H1 (cell line): Measurements from ENCODE around the gene ATOH1. TPM values are rescaled to one million over a fixed set of nuclear protein-coding genes. Genes with fewer than 3 reads are reported as not detected.

Source experiments
- CTCF ChIA-PET: fragments of 300-600 bp; sonication (Branson Sonifier 250); formaldehyde crosslinking; loops from one replicate; lab custom pipeline; 2021; ENCODE audit not compliant: partially characterized antibody; lab: Charles Lee
- POLR2A ChIA-PET: fragments of 300-600 bp; sonication (Branson Sonifier 250); formaldehyde crosslinking; loops from one replicate; lab custom pipeline; 2021; ENCODE audit warnings: inconsistent platforms; ENCODE audit not compliant: partially characterized antibody; lab: Charles Lee
- DNase-seq, 2 experiments: peaks; one replicate each; pipeline versions ENCODE4 v3.0.0 to v3.0.0-alpha.2; 2010 to 2022; ENCODE audit warnings: low spot score in 2 of 2, low read depth in 1 of 2, mixed read lengths in 1 of 2
- FAIRE-seq: peaks from 2 replicates; lab custom pipeline; 2011; peaks lifted over from hg19 to GRCh38; lab: Jason Lieb, UNC
- H2AFZ ChIP-seq: 2 replicates; pipeline ENCODE4 v1.8.1; 2012; ENCODE audit warnings: low read length, inconsistent platforms
- H2AK5ac ChIP-seq: 2 replicates; pipeline ENCODE4 v1.6.1; 2013; ENCODE audit warnings: low read depth, low read length
- H2BK120ac ChIP-seq: replicated peaks from 2 replicates; pipeline ENCODE3; 2013; ENCODE audit warnings: low read depth, low read length, inconsistent platforms
- H2BK12ac ChIP-seq: 2 replicates; pipeline ENCODE4 v1.6.1; 2013; ENCODE audit warnings: low read depth, low read length
- H2BK15ac ChIP-seq: 2 replicates; pipeline ENCODE4 v1.6.1; 2013; ENCODE audit warnings: low read length
- H2BK20ac ChIP-seq: 2 replicates; pipeline ENCODE4 v1.6.1; 2013; ENCODE audit warnings: low read length
- H2BK5ac ChIP-seq: 2 replicates; pipeline ENCODE4 v1.6.1; 2013; ENCODE audit warnings: low read depth, low read length
- H3K14ac ChIP-seq: 2 replicates; pipeline ENCODE4 v1.6.1; 2013; ENCODE audit warnings: inconsistent platforms; ENCODE audit not compliant: insufficient read length
- H3K18ac ChIP-seq: 2 replicates; pipeline ENCODE4 v1.6.1; 2013; ENCODE audit warnings: low read length; ENCODE audit errors: extremely low read depth
- H3K23ac ChIP-seq: 2 replicates; pipeline ENCODE4 v1.6.1; 2013; ENCODE audit warnings: inconsistent platforms; ENCODE audit not compliant: insufficient read length
- H3K23me2 ChIP-seq: 2 replicates; pipeline ENCODE4 v1.6.1; 2013; ENCODE audit warnings: low read depth, low read length
- H3K27ac ChIP-seq: 2 replicates; pipeline ENCODE4 v1.6.1; 2011; ENCODE audit warnings: low read depth, low read length, inconsistent platforms
- H3K27me3 ChIP-seq, 4 experiments: replicated peaks in 1 of 4; 1 replicate in 1 of 4; 2 replicates in 3 of 4; pipeline versions ENCODE4 v1.6.1 to v1.8.1; 2011 to 2013; ENCODE audit warnings: low read length in 3 of 4, mild to moderate bottlenecking in 3 of 4, inconsistent platforms in 2 of 4, mixed read lengths in 2 of 4, moderate library complexity in 1 of 4; ENCODE audit not compliant: control insufficient read depth in 3 of 4, insufficient read depth in 3 of 4; ENCODE audit errors: extremely low read depth in 1 of 4
- H3K36me3 ChIP-seq, 4 experiments: 2 replicates each; pipeline versions ENCODE4 v1.6.1 to v1.8.1; 2011 to 2013; ENCODE audit warnings: mild to moderate bottlenecking in 4 of 4, low read length in 3 of 4, moderate library complexity in 2 of 4, control low read depth in 1 of 4, inconsistent platforms in 1 of 4; ENCODE audit not compliant: insufficient read depth in 4 of 4, control insufficient read depth in 2 of 4
- H3K4ac ChIP-seq: replicated peaks from 2 replicates; pipeline ENCODE3; 2013; ENCODE audit warnings: low read length, low read depth, mixed read lengths, inconsistent platforms; ENCODE audit not compliant: insufficient read length
- H3K4me1 ChIP-seq, 4 experiments: replicated peaks in 1 of 4; 1 replicate in 1 of 4; 2 replicates in 3 of 4; pipeline versions ENCODE4 v1.6.1 to v1.8.1; 2011 to 2013; ENCODE audit warnings: low read length in 3 of 4, inconsistent platforms in 2 of 4, mixed read lengths in 1 of 4; ENCODE audit not compliant: insufficient read depth in 4 of 4, control insufficient read depth in 3 of 4
- H3K4me2 ChIP-seq, 2 experiments: 2 replicates each; pipeline versions ENCODE4 v1.6.1 to v1.8.1; 2011 to 2013; ENCODE audit warnings: low read depth in 2 of 2, low read length in 2 of 2, control low read depth in 1 of 2, inconsistent platforms in 1 of 2, mild to moderate bottlenecking in 1 of 2; ENCODE audit not compliant: insufficient read depth in 1 of 2
- H3K4me3 ChIP-seq, 4 experiments: fragments of 200-600, 300-600 bp in 1 of 4; sonication (generic), shearing (Covaris generic), sonication (Bioruptor Twin) in 1 of 4; 2 replicates each; pipeline versions ENCODE4 v1.5.1 to v1.8.1; 2011 to 2016; ENCODE audit warnings: low read length in 4 of 4, low read depth in 3 of 4, control low read depth in 2 of 4, inconsistent platforms in 2 of 4, mild to moderate bottlenecking in 2 of 4, mixed read lengths in 1 of 4, moderate library complexity in 1 of 4; ENCODE audit not compliant: insufficient read depth in 2 of 4; ENCODE audit errors: extremely low read depth in 1 of 4
- H3K56ac ChIP-seq: replicated peaks from 2 replicates; pipeline ENCODE3; 2013; ENCODE audit warnings: low read depth, mild to moderate bottlenecking, mixed read lengths, low read length, inconsistent platforms; ENCODE audit not compliant: insufficient read length
- H3K79me1 ChIP-seq: 2 replicates; pipeline ENCODE4 v1.6.1; 2013; ENCODE audit warnings: low read depth, low read length, control low read depth
- H3K79me2 ChIP-seq, 2 experiments: 2 replicates each; pipeline versions ENCODE4 v1.6.1 to v1.8.1; 2012 to 2013; ENCODE audit warnings: low read length in 2 of 2, mild to moderate bottlenecking in 2 of 2, inconsistent platforms in 1 of 2; ENCODE audit not compliant: insufficient read depth in 2 of 2, control insufficient read depth in 1 of 2
- H3K9ac ChIP-seq, 4 experiments: replicated peaks in 1 of 4; 1 replicate in 1 of 4; 2 replicates in 3 of 4; pipeline versions ENCODE4 v1.6.1 to v1.8.1; 2011 to 2013; ENCODE audit warnings: low read depth in 3 of 4, low read length in 3 of 4, control low read depth in 2 of 4, mild to moderate bottlenecking in 2 of 4, moderate library complexity in 2 of 4, inconsistent platforms in 1 of 4; ENCODE audit errors: extremely low read depth in 1 of 4
- H3K9me3 ChIP-seq, 2 experiments: 2 replicates each; pipeline versions ENCODE4 v1.6.1 to v1.8.1; 2012 to 2013; ENCODE audit warnings: mild to moderate bottlenecking in 2 of 2, moderate library complexity in 2 of 2, control low read depth in 1 of 2, inconsistent platforms in 1 of 2, low read depth in 1 of 2, low read length in 1 of 2, mixed read lengths in 1 of 2; ENCODE audit not compliant: insufficient read depth in 2 of 2
- H4K20me1 ChIP-seq, 2 experiments: replicated peaks in 1 of 2; 2 replicates each; pipeline versions ENCODE3 to v1.8.1; 2011 to 2013; ENCODE audit warnings: inconsistent platforms in 2 of 2, low read length in 2 of 2, mild to moderate bottlenecking in 1 of 2; ENCODE audit not compliant: insufficient read depth in 2 of 2, control insufficient read depth in 1 of 2
- H4K5ac ChIP-seq: 2 replicates; pipeline ENCODE4 v1.6.1; 2013; ENCODE audit warnings: low read length, low read depth, mixed read lengths, inconsistent platforms; ENCODE audit not compliant: insufficient read length
- H4K8ac ChIP-seq: 2 replicates; pipeline ENCODE4 v1.8.0; 2013; ENCODE audit warnings: mild to moderate bottlenecking, moderate library complexity, low read length, inconsistent platforms; ENCODE audit not compliant: insufficient read depth; ENCODE audit errors: extremely low read depth
- H4K91ac ChIP-seq: replicated peaks from 2 replicates; pipeline ENCODE3; 2013; ENCODE audit warnings: low read length, mixed read lengths, inconsistent platforms; ENCODE audit not compliant: insufficient read length
- JUND ChIP-seq: IDR thresholded peaks from 2 replicates; pipeline ENCODE4 v1.6.1; 2011; ENCODE audit warnings: mild to moderate bottlenecking, improper control_type of control experiment, low read length
- KDM4A ChIP-seq: IDR thresholded peaks from one replicate; pipeline ENCODE4 v1.7.1; 2012; ENCODE audit warnings: low read depth, mild to moderate bottlenecking, moderate library complexity, low read length, inconsistent platforms; ENCODE audit not compliant: severe bottlenecking
- KDM5A ChIP-seq: fragments of 200-600 bp; IDR thresholded peaks from 2 replicates; pipeline ENCODE4 v1.7.1; 2012; ENCODE audit warnings: mild to moderate bottlenecking, low read length, inconsistent platforms, mixed read lengths
- RAD21 ChIP-seq, 2 experiments: IDR thresholded peaks in 1 of 2; conservative IDR thresholded peaks in 1 of 2; 2 replicates each; pipeline ENCODE4 v1.6.1; 2011; ENCODE audit warnings: low read depth in 2 of 2, low read length in 2 of 2, improper control_type of control experiment in 1 of 2, inconsistent platforms in 1 of 2, mild to moderate bottlenecking in 1 of 2, moderate library complexity in 1 of 2
- WGBS, 2 experiments: shearing (Covaris generic) in 1 of 2; methylation state at CpG; one replicate each; pipeline versions ENCODE4 v1.1.6 to v1.1.7; 2013 to 2015; ENCODE audit warnings: low lambda C conversion rate in 2 of 2, mixed read lengths in 2 of 2, inconsistent platforms in 1 of 2, low coverage in 1 of 2, missing lambda C conversion rate in 1 of 2; ENCODE audit not compliant: insufficient replicate concordance in 2 of 2, insufficient coverage in 1 of 2, insufficient read length in 1 of 2; ENCODE audit errors: extremely low coverage in 1 of 2, missing lambda C conversion rate in 1 of 2; 5-methylcytosine and 5-hydroxymethylcytosine counted together
- polyA plus RNA-seq, 7 experiments: library from polyadenylated mRNA; depleted of rRNA in 3 of 7; stranded (reverse) in 5 of 7; unstranded in 2 of 7; fragments of >200 nt in 5 of 7; fragments of 200-250 nt in 2 of 7; gene quantifications; 1 replicate in 5 of 7; 2 replicates in 1 of 7; 4 replicates in 1 of 7; pipeline versions ENCODE4 v1.2.1 to v1.2.3, GENCODE V29; 2011 to 2013; ENCODE audit warnings: missing spikeins in 2 of 7, mixed read lengths in 2 of 7
- total RNA-seq: library from RNA; stranded (reverse); fragmentation: NEBNext Ultra II Directional; extraction: Animal tissue kit (Norgen Biotek cat#: 25700); gene quantifications from 2 replicates; pipeline ENCODE4 v1.2.1, GENCODE V29; 2021

Gene ATOH1
- total and polyA plus RNA-seq, 2 of the 8 experiments (the other 6 are each of a cell fraction or from before 2014, with no cell fraction given), result 0.12 to 0.76 TPM

DNA sequence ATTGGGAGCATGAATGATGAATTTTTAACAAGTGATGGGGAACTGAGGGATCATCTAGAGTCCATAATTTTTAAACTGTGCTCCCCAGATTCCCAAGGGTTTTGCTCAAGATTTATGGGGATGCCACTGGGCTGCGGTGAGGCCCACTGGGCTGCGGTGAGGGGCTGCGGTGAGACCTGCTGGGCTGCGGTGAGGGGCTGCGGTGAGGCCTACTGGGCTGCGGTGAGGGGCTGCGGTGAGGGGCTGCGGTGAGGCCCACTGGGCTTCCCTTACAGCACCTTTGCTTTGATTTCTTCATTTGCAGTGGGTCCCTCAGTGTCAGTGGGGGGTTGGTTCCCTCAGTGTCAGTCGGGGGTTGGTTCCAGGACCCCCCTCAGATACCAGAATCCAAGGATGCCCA is 47.4 kb upstream of the ATOH1 start:
- H2AFZ ChIP-seq, result no peak overlapping the region
- no peak overlapping the region for H2BK20ac ChIP-seq
- no peak overlapping the region for H4K91ac ChIP-seq
- H3K18ac ChIP-seq, result no peak overlapping the region
- H3K4ac ChIP-seq, result no peak overlapping the region
- WGBS, 2 experiments, result 94% methylated on average over 9 of the region's 9 CpGs; no CpG with 5 or more reads in 1 of the 2 experiments
- no peak for TF ChIP-seq KDM5A
- TF ChIP-seq RAD21 (IDR thresholded peaks at IDR 0.05 in 1 of 2, conservative IDR thresholded peaks at IDR 0.05 in 1 of 2; ENCODE audit: low read depth in 2 of 2, low read length in 2 of 2), result no peak
- TF ChIP-seq JUND, result no peak
- no peak for TF ChIP-seq KDM4A
- no peak overlapping the region for H3K4me2 ChIP-seq
- no peak overlapping the region for H3K56ac ChIP-seq
- ChIA-PET POLR2A (no interaction called here), CTCF (no interaction called here)
- no peak overlapping the region for H2BK15ac ChIP-seq
- no peak overlapping the region for H2BK120ac ChIP-seq
- H3K4me1 ChIP-seq, result peaks cover 0 to 8% (median 4%) of the 10 kb centered on the region in 4 experiments; a peak in 4 of 7 replicates
- H3K14ac ChIP-seq, result no peak overlapping the region
- H3K36me3 ChIP-seq, result no peaks in the 10 kb centered on the region
- H3K79me2 ChIP-seq, result no peaks in the 10 kb centered on the region
- H3K9ac ChIP-seq, result no peak overlapping the region
- H4K20me1 ChIP-seq, result no peaks in the 10 kb centered on the region
- H3K4me3 ChIP-seq, result no peak overlapping the region
- H2AK5ac ChIP-seq, result no peak overlapping the region
- H4K8ac ChIP-seq, result no peak overlapping the region
- DNase-seq, result no peak
- H2BK5ac ChIP-seq, result no peak overlapping the region
- H3K27me3 ChIP-seq, result no peaks in the 10 kb centered on the region
- no peak for FAIRE-seq
- H3K27ac ChIP-seq, result no peak overlapping the region
- no peak overlapping the region for H3K23ac ChIP-seq
- H2BK12ac ChIP-seq, result no peak overlapping the region
- no peak overlapping the region for H4K5ac ChIP-seq
- H3K9me3 ChIP-seq, result no peaks in the 10 kb centered on the region
- no peaks in the 10 kb centered on the region for H3K79me1 ChIP-seq
- no peaks in the 10 kb centered on the region for H3K23me2 ChIP-seq
